Measurements from ENCODE around the gene RMRP. TPM values are rescaled to one million over a fixed set of nuclear protein-coding genes. Genes with fewer than 3 reads are reported as not detected.

RMRP gene
- total and polyA plus RNA-seq, 10 of the 15 experiments (the other 5 are each of a cell fraction or from before 2014, with no cell fraction given) = 12.0 to 42,450 (median 6,418) TPM; not detected in 4

DNA sequence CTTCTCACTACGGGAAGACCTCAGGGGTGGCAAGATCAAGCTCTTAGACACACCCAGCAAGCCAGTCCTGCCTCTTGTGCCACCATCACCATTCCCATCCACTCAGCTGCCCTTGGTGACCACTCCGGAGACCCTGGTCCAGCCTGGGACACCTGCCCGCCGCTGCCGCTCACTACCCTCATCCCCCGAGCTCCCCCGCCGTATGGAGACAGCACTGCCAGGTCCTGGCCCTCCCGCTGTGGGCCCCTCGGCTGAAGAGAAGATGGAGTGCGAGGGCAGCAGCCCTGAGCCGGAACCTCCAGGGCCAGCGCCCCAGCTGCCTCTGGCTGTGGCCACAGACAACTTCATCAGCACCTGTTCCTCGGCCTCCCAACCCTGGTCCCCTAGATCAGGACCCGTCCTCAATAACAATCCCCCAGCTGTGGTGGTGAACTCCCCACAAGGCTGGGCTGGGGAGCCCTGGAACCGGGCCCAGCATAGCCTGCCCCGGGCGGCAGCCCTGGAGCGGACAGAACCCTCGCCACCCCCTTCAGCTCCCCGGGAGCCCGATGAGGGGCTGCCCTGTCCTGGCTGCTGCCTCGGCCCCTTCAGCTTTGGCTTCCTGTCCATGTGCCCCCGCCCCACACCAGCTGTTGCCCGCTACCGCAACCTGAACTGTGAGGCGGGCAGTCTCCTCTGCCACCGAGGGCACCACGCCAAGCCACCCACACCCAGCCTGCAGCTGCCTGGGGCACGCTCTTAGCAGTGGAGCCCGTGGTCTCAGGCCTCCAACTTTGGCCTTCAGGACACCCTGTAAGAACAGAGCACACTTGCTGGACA, 48.6 kb downstream of the RMRP start:
- no peak for DNase-seq (ENCODE audit: low read depth, low spot score)
- Histone ChIP-seq H3K9me3 (replicated peaks; ENCODE audit: control insufficient read depth, insufficient read depth, low read length) (no peaks in the 10 kb centered on the region), H3K27ac (ENCODE audit: control insufficient read depth, insufficient read depth) (no peak overlapping the region), H3K4me1 (ENCODE audit: control insufficient read depth, insufficient read depth, low read length) (peaks cover 5% of the 10 kb centered on the region), H4K20me1 (ENCODE audit: control insufficient read depth, insufficient read depth) (no peaks in the 10 kb centered on the region), H3K79me2 (ENCODE audit: control insufficient read depth, insufficient read depth, low read length) (no peaks in the 10 kb centered on the region; the same call in 1 of the 2 replicates), H3K4me2 (ENCODE audit: control insufficient read depth, insufficient read depth) (no peak overlapping the region), H3K4me3 (no peak overlapping the region), H3K27me3 (replicated peaks in 1 of 2; ENCODE audit: control insufficient read depth in 2 of 2, insufficient read depth in 2 of 2, low read length in 1 of 2) (no peaks in the 10 kb centered on the region), H3K9ac (ENCODE audit: control insufficient read depth, insufficient read depth, low read length) (no peak overlapping the region), H2AFZ (ENCODE audit: control insufficient read depth, low read depth, low read length) (no peak overlapping the region), H3K36me3 (ENCODE audit: control insufficient read depth in 2 of 2, insufficient read depth in 2 of 2, low read length in 1 of 2) (no peaks in the 10 kb centered on the region; a peak in 1 of 4 replicates)
- ChIA-PET SMC1A (ENCODE audit: uncharacterized antibody, unreplicated experiment) (no interaction called here), RAD21 (ENCODE audit: unreplicated experiment) (no interaction called here), CTCF (interaction anchor here (0.7 to 1.8 kb wide), 5 partner anchors 14 to 236 kb away, joined by 3 to 5 read pairs (median 3); no protein-coding TSS in a partner anchor), POLR2A (interaction anchor here (1.2 kb wide), 1 partner anchor 37 kb away, joined by 4 read pairs; no protein-coding TSS in a partner anchor)
- ATAC-seq = no peak
- in situ Hi-C loops (cut with MboI) = loop anchor here (5.0 kb wide), 1 partner anchor 118 kb away; no protein-coding TSS in a partner anchor
- WGBS (ENCODE audit: insufficient coverage, insufficient replicate concordance, low lambda C conversion rate, missing lambda C conversion rate) = 84% methylated on average over 31 of the region's 31 CpGs
- intact Hi-C loops (cut with micrococcal nuclease; ENCODE audit: unreplicated experiment) = loop anchor here (10.0 kb wide), 2 partner anchors 206 to 494 kb away; partner anchors contain the start of genes ATOSB, HINT2 and SPAG8
- BruUV-seq (replicated peaks) = no TSS peak
- no peak for FAIRE-seq
- TF ChIP-seq, protein P1, sequence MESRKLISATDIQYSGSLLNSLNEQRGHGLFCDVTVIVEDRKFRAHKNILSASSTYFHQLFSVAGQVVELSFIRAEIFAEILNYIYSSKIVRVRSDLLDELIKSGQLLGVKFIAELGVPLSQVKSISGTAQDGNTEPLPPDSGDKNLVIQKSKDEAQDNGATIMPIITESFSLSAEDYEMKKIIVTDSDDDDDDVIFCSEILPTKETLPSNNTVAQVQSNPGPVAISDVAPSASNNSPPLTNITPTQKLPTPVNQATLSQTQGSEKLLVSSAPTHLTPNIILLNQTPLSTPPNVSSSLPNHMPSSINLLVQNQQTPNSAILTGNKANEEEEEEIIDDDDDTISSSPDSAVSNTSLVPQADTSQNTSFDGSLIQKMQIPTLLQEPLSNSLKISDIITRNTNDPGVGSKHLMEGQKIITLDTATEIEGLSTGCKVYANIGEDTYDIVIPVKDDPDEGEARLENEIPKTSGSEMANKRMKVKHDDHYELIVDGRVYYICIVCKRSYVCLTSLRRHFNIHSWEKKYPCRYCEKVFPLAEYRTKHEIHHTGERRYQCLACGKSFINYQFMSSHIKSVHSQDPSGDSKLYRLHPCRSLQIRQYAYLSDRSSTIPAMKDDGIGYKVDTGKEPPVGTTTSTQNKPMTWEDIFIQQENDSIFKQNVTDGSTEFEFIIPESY (IDR thresholded peaks at IDR 0.05) = no peak
- no peak for TF ChIP-seq ZBED1 (IDR thresholded peaks at IDR 0.05; ENCODE audit: borderline replicate concordance)
- no peak for TF ChIP-seq TCF7 (IDR thresholded peaks at IDR 0.05; ENCODE audit: borderline replicate concordance)
- TF ChIP-seq TCF3 (IDR thresholded peaks at IDR 0.05; ENCODE audit: borderline replicate concordance, insufficient read depth, low read depth, low read length) = no peak
- TF ChIP-seq ETV6 (conservative IDR thresholded peaks at IDR 0.05 in 1 of 2, IDR thresholded peaks at IDR 0.05 in 1 of 2; ENCODE audit: borderline replicate concordance in 1 of 2, low read depth in 1 of 2) = no peak
- no peak for TF ChIP-seq NFYB (IDR thresholded peaks at IDR 0.05; ENCODE audit: insufficient read depth, low read depth, low read length)
- no peak for TF ChIP-seq GATAD2B (conservative IDR thresholded peaks at IDR 0.05; ENCODE audit: low read depth)
- TF ChIP-seq CREB1 (IDR thresholded peaks at IDR 0.05; ENCODE audit: low read depth) = no peak
- TF ChIP-seq, protein P2, sequence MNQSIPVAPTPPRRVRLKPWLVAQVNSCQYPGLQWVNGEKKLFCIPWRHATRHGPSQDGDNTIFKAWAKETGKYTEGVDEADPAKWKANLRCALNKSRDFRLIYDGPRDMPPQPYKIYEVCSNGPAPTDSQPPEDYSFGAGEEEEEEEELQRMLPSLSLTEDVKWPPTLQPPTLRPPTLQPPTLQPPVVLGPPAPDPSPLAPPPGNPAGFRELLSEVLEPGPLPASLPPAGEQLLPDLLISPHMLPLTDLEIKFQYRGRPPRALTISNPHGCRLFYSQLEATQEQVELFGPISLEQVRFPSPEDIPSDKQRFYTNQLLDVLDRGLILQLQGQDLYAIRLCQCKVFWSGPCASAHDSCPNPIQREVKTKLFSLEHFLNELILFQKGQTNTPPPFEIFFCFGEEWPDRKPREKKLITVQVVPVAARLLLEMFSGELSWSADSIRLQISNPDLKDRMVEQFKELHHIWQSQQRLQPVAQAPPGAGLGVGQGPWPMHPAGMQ (IDR thresholded peaks at IDR 0.05; ENCODE audit: borderline replicate concordance) = no peak
- no peak for TF ChIP-seq RAD21 (IDR thresholded peaks at IDR 0.05; ENCODE audit: insufficient read depth, low read depth, low read length)
- no peak for TF ChIP-seq SMAD1 (IDR thresholded peaks at IDR 0.05; ENCODE audit: low read depth, partially characterized antibody)
- TF ChIP-seq, protein P3, sequence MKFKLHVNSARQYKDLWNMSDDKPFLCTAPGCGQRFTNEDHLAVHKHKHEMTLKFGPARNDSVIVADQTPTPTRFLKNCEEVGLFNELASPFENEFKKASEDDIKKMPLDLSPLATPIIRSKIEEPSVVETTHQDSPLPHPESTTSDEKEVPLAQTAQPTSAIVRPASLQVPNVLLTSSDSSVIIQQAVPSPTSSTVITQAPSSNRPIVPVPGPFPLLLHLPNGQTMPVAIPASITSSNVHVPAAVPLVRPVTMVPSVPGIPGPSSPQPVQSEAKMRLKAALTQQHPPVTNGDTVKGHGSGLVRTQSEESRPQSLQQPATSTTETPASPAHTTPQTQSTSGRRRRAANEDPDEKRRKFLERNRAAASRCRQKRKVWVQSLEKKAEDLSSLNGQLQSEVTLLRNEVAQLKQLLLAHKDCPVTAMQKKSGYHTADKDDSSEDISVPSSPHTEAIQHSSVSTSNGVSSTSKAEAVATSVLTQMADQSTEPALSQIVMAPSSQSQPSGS (IDR thresholded peaks at IDR 0.05; ENCODE audit: low read length) = no peak
